Esophagus (tissue), 2 donors: ENCODE measurements around the gene RUNX3. TPM values are rescaled to one million over a fixed set of nuclear protein-coding genes. Genes with fewer than 3 reads are reported as not detected.

Source experiments
- H3K27ac ChIP-seq, 2 donors: one replicate each; pipeline ENCODE4 v1.5.1; 2013; ENCODE audit warnings: low read depth in 2 of 2, mild to moderate bottlenecking in 2 of 2, inconsistent platforms in 1 of 2, low read length in 1 of 2, moderate library complexity in 1 of 2
- H3K27me3 ChIP-seq, 2 donors: one replicate each; pipeline ENCODE4 v1.6.1; 2013; ENCODE audit warnings: low read length in 2 of 2, control low read depth in 1 of 2, mild to moderate bottlenecking in 1 of 2; ENCODE audit not compliant: insufficient read depth in 2 of 2, control insufficient read depth in 1 of 2
- H3K36me3 ChIP-seq, 2 donors: one replicate each; pipeline ENCODE4 v1.6.1; 2013; ENCODE audit warnings: low read length in 1 of 2; ENCODE audit not compliant: control insufficient read depth in 2 of 2, insufficient read depth in 2 of 2
- H3K4me1 ChIP-seq, 2 donors: one replicate each; pipeline ENCODE4 v1.6.1; 2013; ENCODE audit warnings: low read length in 1 of 2; ENCODE audit not compliant: control insufficient read depth in 2 of 2, insufficient read depth in 2 of 2
- H3K4me3 ChIP-seq, 2 donors: one replicate each; pipeline ENCODE4 v1.5.1; 2013; ENCODE audit warnings: low read length in 2 of 2, mild to moderate bottlenecking in 2 of 2, low read depth in 1 of 2, moderate library complexity in 1 of 2
- H3K9me3 ChIP-seq, 2 donors: one replicate each; pipeline ENCODE4 v1.6.1; 2013; ENCODE audit warnings: mild to moderate bottlenecking in 2 of 2, low read depth in 1 of 2, low read length in 1 of 2, moderate library complexity in 1 of 2; ENCODE audit not compliant: control insufficient read depth in 2 of 2, insufficient read depth in 1 of 2
- WGBS, 2 donors: extraction: QIAGEN DNeasy Blood & Tissue Kit; methylation state at CpG; one replicate each; pipeline ENCODE4 v1.1.7; 2013; 5-methylcytosine and 5-hydroxymethylcytosine counted together
- polyA plus RNA-seq, 2 donors: library from polyadenylated mRNA; stranded (reverse); fragments of 200-250 nt; gene quantifications; one replicate each; pipeline ENCODE4 v1.2.3, GENCODE V29; 2013
- donor health status: healthy with polysubstance abuse.
- donor health status: Bipolar disorder and iron deficiency.

The RUNX3 gene
- polyA plus RNA-seq, 2 donors = 0.77 to 1.4 TPM

DNA sequence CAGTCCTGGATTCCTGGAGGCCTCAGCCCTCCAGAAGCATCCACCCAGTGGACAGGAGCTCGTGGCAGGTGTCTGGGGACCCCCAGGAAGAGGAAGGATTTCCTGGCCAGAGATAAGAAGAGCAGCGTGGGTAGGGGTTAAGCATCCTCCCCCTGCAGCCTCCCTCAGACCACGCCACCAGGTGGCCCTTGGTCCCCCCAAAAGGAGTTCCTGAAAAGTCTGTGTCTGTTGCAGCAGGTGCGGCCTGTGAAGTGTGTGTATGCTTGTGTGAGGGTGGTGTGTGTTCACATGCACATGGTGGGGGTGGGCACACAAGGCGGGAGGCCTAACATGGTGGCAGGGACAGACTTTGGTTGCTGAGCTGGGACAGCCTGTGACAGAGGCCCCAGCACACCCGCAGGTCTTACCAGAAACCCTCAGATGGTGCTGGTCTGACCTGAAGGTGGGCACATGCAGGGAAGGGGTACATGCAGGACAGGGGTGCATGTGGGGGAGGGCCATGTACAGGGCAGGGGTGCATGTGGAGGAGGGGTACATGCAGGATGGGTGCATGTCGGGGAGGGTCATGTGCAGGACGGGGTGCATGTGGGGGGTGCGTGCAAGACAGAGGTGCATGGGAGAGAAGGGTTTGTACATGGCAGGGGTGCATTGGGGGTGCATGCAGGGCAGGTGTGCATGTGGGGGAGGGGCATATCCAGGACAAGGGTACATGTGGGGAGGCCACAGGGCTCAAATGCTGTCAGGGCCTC, 18.2 kb upstream of the RUNX3 start:
- WGBS, 2 donors = 77 to 87% methylated on average over 9 of the region's 9 CpGs
- peaks cover 0 to 2% of the 10 kb centered on the region in 2 donors for H3K4me1 ChIP-seq
- no peak overlapping the region for H3K27ac ChIP-seq
- H3K36me3 ChIP-seq = no peaks in the 10 kb centered on the region
- no peak overlapping the region for H3K4me3 ChIP-seq
- H3K27me3 ChIP-seq = no peaks in the 10 kb centered on the region
- H3K9me3 ChIP-seq = no peaks in the 10 kb centered on the region

DNA sequence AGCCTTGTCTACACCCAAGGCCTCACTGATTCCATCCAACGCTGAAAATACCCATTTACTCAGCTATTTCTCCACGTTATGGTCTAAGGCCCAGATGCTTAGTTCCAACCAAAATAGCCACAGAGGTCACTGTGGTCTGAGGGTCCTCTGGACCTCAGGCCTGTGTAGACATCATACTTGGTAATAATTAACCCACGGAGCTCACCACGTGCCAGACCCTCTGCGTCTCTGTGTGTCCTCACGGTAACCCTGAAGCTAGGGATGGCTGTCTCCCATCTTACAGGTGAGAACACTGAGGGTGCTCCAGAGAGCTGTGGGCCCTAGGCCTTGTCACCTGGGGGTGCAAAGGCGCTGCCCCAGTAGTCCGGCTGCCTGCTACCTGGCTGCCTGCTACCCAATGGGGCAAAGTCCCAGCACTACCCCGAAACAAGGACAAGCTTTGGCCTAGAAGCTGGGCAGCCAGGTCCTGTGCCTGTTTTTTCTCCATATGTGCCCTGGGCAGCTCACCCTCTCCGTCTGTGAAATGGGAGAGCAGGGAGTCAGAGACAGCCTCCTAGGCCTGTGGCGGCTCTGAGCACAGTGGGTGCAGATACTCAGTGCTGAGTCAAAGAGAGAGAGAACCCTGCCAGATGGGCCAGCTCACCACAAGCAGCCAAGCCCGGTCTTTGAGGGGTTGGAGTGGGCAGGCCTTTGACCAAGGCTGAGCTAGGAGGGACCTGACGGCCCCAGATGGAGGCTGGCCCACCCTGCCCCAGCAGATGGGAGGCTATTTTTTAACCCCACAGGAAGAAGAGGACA, 17.0 kb upstream of the RUNX3 start:
- Histone ChIP-seq H3K27me3 (peaks cover 0 to under 1% of the 10 kb centered on the region in 2 donors), H3K9me3 (no peaks in the 10 kb centered on the region), H3K4me1 (peaks cover 0 to 2% of the 10 kb centered on the region in 2 donors), H3K4me3 (no peak overlapping the region), H3K36me3 (no peaks in the 10 kb centered on the region), H3K27ac (no peak overlapping the region)
- WGBS, 2 donors = 80 to 85% methylated on average over 13 of the region's 13 CpGs

DNA sequence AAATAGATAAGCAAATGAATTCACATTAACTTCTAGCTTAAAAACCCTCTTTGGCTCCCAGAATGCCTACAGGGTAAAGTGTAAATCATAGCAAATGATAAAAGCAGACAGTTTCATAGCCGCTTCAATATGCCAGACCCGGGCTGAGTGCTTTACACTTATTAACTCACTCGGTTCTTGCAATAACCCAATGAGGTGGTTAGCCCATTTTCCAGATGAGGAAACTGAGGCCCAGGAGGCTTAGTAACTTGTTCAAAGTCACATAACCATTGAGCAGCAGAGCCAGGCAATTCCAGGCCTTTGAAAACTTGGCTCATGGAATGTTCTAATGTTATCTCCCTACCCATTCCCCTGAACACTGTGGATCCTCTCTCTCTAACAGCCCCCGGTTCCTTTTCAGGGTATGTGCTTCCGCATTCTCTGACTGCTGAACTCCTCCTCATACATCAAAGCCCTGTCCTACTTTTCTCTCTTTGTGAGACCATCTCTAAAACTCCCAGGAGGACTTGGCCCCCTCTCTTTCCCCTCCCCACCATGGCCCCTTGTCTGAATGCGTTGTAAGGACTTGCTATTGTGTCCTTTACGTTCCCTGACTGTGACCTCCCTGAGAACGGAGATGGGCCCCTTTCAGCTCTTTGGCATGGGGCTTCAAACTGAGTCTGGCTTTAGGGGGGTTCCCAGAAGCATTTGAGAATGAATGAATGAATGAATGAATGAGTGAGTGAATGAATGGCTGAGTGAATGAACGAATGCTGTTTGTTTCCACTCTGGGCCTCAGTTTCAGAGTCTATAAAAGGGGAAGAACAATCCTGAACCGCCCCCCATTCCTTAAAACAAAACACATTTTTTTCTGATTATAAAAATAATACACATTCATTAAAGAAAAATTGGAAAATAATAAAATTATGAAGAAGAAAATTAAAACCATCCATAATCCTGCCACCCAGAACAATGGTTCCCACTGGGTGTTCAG, 15.6 kb upstream of the RUNX3 start:
- no peak overlapping the region for H3K4me3 ChIP-seq
- no peak overlapping the region for H3K27ac ChIP-seq
- peaks cover 0 to 3% of the 10 kb centered on the region in 2 donors for H3K27me3 ChIP-seq
- H3K4me1 ChIP-seq = no peaks in the 10 kb centered on the region
- H3K9me3 ChIP-seq = no peaks in the 10 kb centered on the region
- H3K36me3 ChIP-seq = no peaks in the 10 kb centered on the region
- 87 to 89% methylated on average over 10 of the region's 10 CpGs for WGBS, 2 donors

DNA sequence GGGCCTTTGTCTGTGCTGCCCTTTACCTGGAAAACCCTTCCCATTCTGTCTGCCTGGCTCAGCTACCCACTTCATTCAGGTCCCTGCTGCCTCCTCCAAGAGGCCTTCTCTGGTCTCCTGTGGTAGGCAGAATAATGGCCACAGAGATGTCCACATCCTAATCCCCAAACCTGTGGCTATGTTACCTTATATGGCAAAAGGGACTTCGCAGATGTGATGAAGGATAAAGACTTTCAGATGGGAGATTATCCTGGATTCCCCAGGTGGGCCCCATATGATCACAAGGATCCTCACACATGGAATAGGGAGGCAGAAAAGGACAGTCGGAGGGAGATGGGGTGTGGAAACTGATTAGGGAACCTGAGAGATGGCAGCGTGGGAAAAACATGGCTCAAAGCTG, 14.2 kb upstream of the RUNX3 start:
- no peaks in the 10 kb centered on the region for H3K9me3 ChIP-seq
- no peak overlapping the region for H3K27ac ChIP-seq
- no peak overlapping the region for H3K4me3 ChIP-seq
- no peaks in the 10 kb centered on the region for H3K36me3 ChIP-seq
- 92 to 96% methylated on average over 3 of the region's 3 CpGs for WGBS, 2 donors
- no peaks in the 10 kb centered on the region for H3K4me1 ChIP-seq
- H3K27me3 ChIP-seq = peaks cover 0 to 3% of the 10 kb centered on the region in 2 donors

DNA sequence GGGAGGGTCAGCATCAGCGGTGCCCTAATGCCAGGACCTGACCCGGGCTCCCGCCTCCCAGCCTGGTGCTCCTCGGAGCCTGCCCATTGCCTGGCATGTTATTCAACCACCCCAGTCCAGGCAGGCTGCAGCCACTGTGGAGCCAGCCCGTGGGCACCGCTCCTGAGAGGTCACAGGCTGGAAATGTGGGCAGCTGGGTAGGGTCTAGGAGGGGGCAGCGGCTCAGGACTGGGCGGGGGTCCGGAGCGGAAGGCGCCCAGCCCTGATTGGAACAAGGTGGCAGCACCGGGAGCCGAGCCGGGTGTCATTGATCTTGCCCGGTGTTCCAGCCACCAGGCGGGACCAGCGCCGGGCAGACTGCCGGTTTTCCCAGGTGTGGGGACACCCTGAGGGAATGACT, 12.7 kb upstream of the RUNX3 start:
- Histone ChIP-seq H3K27ac (no peak overlapping the region), H3K4me1 (no peaks in the 10 kb centered on the region), H3K27me3 (peaks cover 0 to 3% of the 10 kb centered on the region in 2 donors), H3K4me3 (no peak overlapping the region), H3K36me3 (no peaks in the 10 kb centered on the region), H3K9me3 (no peaks in the 10 kb centered on the region)
- WGBS, 2 donors = 56 to 71% methylated on average over 19 of the region's 19 CpGs

DNA sequence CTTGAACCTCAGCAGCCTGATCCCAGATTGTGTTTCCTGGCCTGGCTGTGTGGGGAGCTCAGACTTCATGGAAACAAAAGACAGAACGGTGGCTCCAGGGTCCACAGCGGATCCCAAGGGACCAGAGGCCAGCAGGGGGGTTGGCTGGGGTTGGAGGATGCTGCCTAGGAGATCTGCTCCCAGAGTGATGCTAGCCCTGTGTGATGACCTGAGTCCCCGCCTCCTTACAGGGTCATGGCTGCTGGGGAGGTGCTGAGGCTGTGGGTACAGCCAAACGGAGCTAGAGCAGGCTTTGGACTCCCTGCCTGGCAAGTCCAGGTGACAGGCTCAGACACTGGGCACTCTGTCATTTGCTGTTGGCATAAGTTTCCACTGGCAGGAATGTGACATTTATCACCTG, 11.5 kb upstream of the RUNX3 start:
- WGBS, 2 donors = 70 to 74% methylated on average over 4 of the region's 4 CpGs
- Histone ChIP-seq H3K4me1 (no peaks in the 10 kb centered on the region), H3K27ac (no peak overlapping the region), H3K9me3 (no peaks in the 10 kb centered on the region), H3K4me3 (no peak overlapping the region), H3K27me3 (peaks cover 0 to 3% of the 10 kb centered on the region in 2 donors), H3K36me3 (no peaks in the 10 kb centered on the region)

DNA sequence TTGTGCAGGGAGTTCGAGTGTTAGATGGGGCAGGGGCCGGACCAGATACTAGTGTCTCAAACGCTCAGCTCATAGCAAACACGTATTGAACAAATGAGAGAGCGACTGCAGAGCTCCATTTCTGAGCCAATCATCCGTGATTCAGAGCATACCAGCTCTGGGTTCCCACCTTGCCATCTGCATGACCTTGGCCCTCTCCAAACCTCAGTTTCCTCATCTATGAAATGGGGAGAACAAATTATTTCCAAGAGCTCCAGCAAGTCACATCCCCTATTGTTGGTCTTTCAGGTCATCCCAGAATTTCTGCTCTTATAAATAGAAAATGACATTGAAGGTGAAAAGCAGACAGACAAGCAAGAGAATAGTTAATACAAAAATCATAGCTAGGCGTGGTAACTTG, 10.2 kb upstream of the RUNX3 start:
- H3K4me1 ChIP-seq = no peaks in the 10 kb centered on the region
- no peak overlapping the region for H3K27ac ChIP-seq
- H3K9me3 ChIP-seq = no peaks in the 10 kb centered on the region
- H3K27me3 ChIP-seq = peaks cover 0 to 3% of the 10 kb centered on the region in 2 donors
- 89% methylated on average over 7 of the region's 7 CpGs for WGBS, 2 donors
- H3K36me3 ChIP-seq = no peaks in the 10 kb centered on the region
- H3K4me3 ChIP-seq = no peak overlapping the region

DNA sequence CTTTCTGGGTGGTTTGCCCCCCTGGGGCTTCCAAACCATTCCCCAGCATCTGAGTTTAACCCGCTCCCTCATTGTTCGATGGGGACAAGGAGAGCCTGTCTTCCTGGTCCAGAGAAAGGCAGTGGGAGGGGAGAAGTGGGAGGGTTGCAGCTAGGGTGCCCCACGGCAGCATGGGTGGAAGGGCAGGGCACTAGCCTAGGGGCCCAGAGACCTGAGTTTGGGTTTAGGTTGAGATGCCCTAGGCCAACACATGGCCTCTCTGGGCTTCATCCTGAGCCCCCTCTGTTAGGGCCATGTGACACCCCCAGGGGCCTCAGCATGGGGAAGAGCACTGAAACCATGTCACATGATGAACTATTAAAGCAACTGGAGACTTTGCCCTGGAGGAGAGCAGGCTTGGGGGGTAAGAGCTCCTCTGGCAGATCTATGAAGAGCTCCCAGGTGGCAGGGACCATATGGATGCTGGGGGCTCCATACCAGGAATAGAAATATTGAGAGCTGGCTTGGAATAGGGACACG, 9.7 kb upstream of the RUNX3 start:
- H3K27ac ChIP-seq = no peak overlapping the region
- 77 to 79% methylated on average over 4 of the region's 4 CpGs for WGBS, 2 donors
- no peaks in the 10 kb centered on the region for H3K4me1 ChIP-seq
- H3K4me3 ChIP-seq = no peak overlapping the region
- peaks cover 0 to 3% of the 10 kb centered on the region in 2 donors for H3K27me3 ChIP-seq
- H3K36me3 ChIP-seq = no peaks in the 10 kb centered on the region
- no peaks in the 10 kb centered on the region for H3K9me3 ChIP-seq

DNA sequence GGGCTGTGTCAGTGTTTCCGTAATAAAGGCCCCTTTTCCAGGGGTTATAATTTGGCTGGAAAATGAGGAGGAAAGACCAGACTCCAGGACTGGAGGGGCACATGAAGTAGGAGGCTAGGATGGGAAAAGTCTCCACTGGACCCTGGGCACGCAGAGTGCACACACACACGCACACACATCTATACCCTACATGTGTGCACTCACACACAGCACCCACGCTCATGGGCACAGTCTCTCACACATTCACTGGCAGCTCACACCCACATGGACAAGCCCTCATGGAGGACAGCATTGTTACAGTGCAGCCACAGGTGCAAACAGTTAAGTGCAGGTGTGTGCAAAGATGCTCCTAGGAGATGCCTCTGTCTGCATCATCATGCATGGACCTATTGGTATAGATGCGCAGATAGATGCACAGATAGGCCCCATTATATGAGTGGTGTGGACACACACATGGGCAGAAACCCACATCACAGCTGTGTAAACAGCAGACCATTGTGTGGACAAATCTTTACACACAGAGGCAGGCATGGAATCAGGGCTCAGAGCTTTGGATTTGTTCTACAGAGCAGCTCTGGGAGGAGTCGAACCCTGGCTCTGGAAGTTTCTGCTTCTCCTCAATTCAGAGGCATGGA, 9.1 kb upstream of the RUNX3 start:
- 88 to 93% methylated on average over 6 of the region's 6 CpGs for WGBS, 2 donors
- no peaks in the 10 kb centered on the region for H3K9me3 ChIP-seq
- peaks cover 0 to 3% of the 10 kb centered on the region in 2 donors for H3K27me3 ChIP-seq
- H3K4me1 ChIP-seq = no peaks in the 10 kb centered on the region
- no peak overlapping the region for H3K27ac ChIP-seq
- no peaks in the 10 kb centered on the region for H3K36me3 ChIP-seq
- no peak overlapping the region for H3K4me3 ChIP-seq
